Central memory CD4-positive, alpha-beta T cell (primary cell): ENCODE data around the gene ADAMTS15.

ENCODE experiments used
- DNase-seq: peaks from one replicate; pipeline ENCODE4 v3.0.0; 2022
- total RNA-seq, 3 experiments: gene quantifications; one replicate each; lab custom pipeline; 2026; lab: John Stamatoyannopoulos, UW

ADAMTS15 gene, protein sequence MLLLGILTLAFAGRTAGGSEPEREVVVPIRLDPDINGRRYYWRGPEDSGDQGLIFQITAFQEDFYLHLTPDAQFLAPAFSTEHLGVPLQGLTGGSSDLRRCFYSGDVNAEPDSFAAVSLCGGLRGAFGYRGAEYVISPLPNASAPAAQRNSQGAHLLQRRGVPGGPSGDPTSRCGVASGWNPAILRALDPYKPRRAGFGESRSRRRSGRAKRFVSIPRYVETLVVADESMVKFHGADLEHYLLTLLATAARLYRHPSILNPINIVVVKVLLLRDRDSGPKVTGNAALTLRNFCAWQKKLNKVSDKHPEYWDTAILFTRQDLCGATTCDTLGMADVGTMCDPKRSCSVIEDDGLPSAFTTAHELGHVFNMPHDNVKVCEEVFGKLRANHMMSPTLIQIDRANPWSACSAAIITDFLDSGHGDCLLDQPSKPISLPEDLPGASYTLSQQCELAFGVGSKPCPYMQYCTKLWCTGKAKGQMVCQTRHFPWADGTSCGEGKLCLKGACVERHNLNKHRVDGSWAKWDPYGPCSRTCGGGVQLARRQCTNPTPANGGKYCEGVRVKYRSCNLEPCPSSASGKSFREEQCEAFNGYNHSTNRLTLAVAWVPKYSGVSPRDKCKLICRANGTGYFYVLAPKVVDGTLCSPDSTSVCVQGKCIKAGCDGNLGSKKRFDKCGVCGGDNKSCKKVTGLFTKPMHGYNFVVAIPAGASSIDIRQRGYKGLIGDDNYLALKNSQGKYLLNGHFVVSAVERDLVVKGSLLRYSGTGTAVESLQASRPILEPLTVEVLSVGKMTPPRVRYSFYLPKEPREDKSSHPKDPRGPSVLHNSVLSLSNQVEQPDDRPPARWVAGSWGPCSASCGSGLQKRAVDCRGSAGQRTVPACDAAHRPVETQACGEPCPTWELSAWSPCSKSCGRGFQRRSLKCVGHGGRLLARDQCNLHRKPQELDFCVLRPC
- total RNA-seq, result 0 reads per million in 3 experiments

GRCh38 chr11:130448416-130449309 is at the start of gene ADAMTS15:
TSS of gene ADAMTS15 (plus strand) at chr11:130448645. CDS start at chr11:130448974, 329 bp downstream.
- DNase-seq, result no peak

DNA sequence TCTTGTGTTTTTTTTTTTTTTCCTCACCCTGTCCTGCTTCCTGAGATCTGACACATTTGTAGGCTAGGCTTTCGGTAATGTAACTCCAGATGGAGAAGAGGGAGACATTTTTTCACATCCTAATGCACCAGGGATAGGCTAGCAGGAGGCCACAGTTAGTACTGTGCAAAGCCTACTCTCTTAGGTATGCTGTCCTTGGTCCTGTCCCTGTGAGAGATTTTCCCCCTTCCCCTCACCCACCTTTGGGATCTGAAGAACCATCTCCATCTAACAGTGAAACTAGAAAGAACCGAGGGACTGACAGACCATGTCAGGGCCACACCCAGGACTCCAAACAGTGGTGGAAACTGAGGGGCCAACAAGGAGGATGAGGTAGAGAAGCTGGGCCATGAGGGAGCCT is 49.2 kb upstream of the ADAMTS15 start:
- DNase-seq, result no peak

- DNase-seq, result no peak
Measured at GRCh38 chr11:130400781-130401483, 47.5 kb upstream of the ADAMTS15 start.

GRCh38 chr11:130402570-130402969 is 45.9 kb upstream of the ADAMTS15 start:
- DNase-seq, result no peak

GRCh38 chr11:130403271-130403804 is 45.1 kb upstream of the ADAMTS15 start:
- no peak for DNase-seq

- no peak for DNase-seq
Measured at GRCh38 chr11:130403967-130404366, 44.5 kb upstream of the ADAMTS15 start.

DNA sequence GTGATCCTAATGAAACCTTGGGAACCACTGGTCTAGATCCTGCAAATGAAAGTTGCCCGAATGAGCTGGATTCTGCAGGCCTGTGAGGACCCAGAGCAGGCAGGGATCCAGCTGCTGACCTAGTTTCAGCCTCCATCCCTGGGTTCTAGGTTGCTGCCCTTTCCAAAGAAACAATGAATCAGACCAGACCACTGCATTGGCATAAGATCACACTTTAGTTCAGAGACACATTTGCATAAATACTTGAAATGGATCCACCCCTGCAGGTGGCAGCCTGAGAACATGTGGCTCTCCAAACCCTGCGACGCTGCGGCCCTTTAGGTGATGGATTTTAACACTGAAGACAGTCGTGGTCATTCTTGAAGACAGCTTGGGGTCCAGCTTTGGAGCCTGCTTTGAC is 43.7 kb upstream of the ADAMTS15 start:
- no peak for DNase-seq

DNA sequence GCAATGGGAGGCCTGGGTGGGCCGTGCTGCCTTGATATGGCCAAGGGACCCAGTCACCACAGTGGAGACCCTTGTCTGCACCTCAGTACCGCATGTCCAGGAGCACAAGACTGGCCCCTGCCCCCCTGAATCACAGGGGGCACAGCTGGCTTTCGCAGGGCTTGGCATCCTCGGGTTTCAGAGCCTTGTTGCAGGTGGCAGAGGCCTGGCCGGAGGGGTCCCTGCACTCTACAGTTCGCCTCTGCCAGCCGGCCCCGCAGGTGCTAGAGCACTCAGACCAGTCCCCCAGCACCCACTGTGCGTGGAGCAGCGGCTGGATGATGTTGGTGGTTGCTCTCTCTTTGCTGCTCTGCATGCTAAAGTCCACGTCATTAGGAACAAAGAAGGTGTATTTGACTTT is 43.0 kb upstream of the ADAMTS15 start:
- no peak for DNase-seq

DNA sequence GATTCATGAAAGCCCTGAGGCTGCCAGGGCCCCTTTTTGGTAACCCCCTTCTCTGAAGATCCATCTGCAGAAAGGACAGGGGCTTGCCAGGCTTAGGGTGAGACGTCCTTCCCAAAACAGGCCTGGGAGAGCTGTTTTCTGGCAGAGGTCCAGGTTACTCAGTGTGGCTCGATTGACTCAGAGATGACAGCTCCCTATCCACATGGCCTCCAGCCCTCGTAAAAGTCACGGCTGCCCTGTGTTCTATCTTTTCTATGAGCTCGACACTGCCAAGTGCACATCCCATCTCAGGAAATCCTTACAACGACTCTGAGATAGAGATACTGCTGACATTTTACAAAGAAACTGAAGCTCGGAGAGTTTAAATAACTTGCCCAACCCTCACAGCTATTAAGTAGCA is 40.5 kb upstream of the ADAMTS15 start:
- DNase-seq, result no peak

GRCh38 chr11:130408401-130408890 is 40.0 kb upstream of the ADAMTS15 start:
- DNase-seq, result no peak

GRCh38 chr11:130408901-130409300 is 39.5 kb upstream of the ADAMTS15 start:
- DNase-seq, result no peak

- DNase-seq, result no peak
Measured at GRCh38 chr11:130409594-130410388, 38.7 kb upstream of the ADAMTS15 start.

DNA sequence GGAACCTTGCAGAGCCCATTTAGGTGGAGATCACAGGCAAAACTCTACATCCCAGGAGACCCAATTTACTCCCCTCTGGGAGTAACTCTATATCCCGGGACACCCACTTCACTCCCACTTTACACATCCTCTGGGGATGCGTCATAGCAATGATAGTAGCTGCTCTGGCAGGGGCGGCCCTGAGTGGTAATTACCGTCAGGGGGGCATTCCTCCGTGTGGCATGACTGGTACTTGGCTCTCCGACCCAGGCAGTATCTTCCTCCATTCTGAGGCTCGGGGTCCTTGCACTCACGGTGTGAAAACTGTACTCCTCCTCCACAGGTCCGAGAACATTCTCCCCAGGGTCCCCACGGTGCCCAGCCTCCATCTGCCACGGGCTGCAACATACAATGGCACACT is 37.2 kb upstream of the ADAMTS15 start:
- no peak for DNase-seq

GRCh38 chr11:130413405-130414106 is 34.9 kb upstream of the ADAMTS15 start:
- DNase-seq, result no peak

DNA sequence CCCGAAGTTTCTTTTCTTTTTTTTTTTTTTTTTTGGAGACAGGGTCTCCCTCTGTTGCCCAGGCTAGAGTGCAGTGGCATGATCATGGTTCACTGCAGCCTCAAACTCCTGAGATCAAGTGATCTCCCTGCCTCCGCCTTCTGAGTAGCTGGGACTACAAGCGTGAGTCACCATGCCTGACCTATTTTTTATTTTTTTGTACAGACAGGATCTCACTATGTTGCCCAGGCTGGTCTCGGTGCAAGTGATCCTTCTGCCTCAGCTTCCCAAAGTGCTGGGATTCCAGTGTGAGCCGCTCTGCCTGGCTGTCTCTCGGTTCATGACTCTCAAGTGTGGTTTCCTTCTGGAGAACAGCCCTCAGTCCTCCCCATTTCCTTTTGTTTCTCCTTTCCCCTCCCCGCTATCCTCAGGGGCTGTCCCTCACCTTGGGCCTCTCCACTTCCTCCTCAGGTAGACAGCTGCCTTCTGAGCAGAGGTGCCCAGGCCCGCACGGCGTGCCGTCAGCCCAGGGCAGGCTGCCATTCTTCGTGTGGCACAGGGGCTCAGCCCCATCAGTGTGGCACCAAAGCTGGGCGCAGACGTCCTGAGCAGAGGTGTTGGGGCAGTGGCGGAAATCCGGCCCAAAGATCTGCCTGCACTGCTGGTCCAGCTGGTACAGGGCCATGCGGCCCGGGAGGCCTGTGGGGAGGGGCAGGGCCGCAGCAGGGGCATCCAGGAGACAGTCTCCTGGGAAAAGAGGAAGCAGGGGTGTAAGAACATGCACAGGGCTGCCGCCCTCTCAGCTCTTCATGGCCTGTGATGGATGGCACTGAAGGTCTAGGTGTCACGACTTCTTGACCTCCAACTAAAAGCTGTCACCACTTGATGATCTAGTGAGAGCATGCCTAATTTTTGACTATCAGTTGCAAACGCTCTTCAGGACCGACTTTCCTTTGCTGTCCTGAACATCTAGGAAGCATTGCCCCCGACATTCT is 34.1 kb upstream of the ADAMTS15 start:
- no peak for DNase-seq

- no peak for DNase-seq
Measured at GRCh38 chr11:130415731-130416529, 32.5 kb upstream of the ADAMTS15 start.

GRCh38 chr11:130416530-130416882 is 31.9 kb upstream of the ADAMTS15 start:
- DNase-seq, result no peak

DNA sequence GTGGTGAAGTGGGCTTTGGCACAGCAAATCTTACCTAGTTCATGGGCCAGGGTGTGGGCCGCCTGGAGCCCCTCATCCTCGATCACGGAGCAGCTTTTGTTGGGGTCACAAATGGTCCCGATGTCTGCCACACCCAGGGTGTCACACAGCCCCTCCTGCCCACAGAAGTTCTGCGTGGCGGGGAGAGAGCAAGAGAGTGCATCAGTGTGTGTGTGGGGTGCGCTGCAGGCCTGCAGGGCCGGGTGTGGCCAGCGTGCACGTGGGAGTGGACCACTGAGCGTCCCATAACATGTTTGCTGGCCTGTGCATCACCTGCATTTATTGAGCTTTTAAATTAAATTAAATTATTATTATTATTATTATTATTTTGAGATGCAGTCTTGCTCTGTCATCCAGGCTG is 31.5 kb upstream of the ADAMTS15 start:
- DNase-seq, result no peak
